Suprapubic skin (tissue), 4 donors: ENCODE results near the gene STARD13. TPM values are rescaled to one million over a fixed set of nuclear protein-coding genes. Genes with fewer than 3 reads are reported as not detected.

Experiments used
- DNase-seq, 2 donors: peaks; one replicate each; pipeline ENCODE4 v3.0.0-alpha.2; 2019; ENCODE audit warnings: low spot score in 2 of 2
- H3K27ac ChIP-seq: fragments of 200-600 bp; sonication (generic); one replicate; pipeline ENCODE4 v1.5.1; 2019
- H3K27me3 ChIP-seq: fragments of 200-600 bp; sonication (generic); one replicate; pipeline ENCODE4 v1.5.1; 2019
- H3K36me3 ChIP-seq: fragments of 200-600 bp; sonication (generic); one replicate; pipeline ENCODE4 v1.5.1; 2019
- H3K4me1 ChIP-seq: fragments of 200-600 bp; sonication (generic); one replicate; pipeline ENCODE4 v1.5.1; 2019
- H3K4me3 ChIP-seq: fragments of 200-600 bp; sonication (generic); one replicate; pipeline ENCODE4 v1.5.1; 2019; ENCODE audit warnings: mild to moderate bottlenecking
- H3K9me3 ChIP-seq: fragments of 200-600 bp; sonication (generic); one replicate; pipeline ENCODE4 v1.5.1; 2019
- CTCF ChIP-seq, 2 donors: fragments of 200-600 bp in 1 of 2; fragments of 450-650 bp in 1 of 2; sonication (generic) in 1 of 2; IDR thresholded peaks; one replicate each; pipeline ENCODE4 v1.5.1; 2016 to 2019; ENCODE audit warnings: antibody characterized with exemption in 2 of 2, mild to moderate bottlenecking in 1 of 2, moderate library complexity in 1 of 2
- EP300 ChIP-seq: sonication (generic); formaldehyde crosslinking; IDR thresholded peaks from one replicate; pipeline ENCODE4 v1.6.1; 2017; ENCODE audit warnings: antibody characterized with exemption
- POLR2A ChIP-seq, 2 donors: fragments of 450-650 bp; IDR thresholded peaks; one replicate each; pipeline ENCODE4 v1.6.1; 2017; ENCODE audit warnings: antibody characterized with exemption in 2 of 2, mild to moderate bottlenecking in 2 of 2, moderate library complexity in 2 of 2
- POLR2AphosphoS5 ChIP-seq, 3 donors: sonication (generic); formaldehyde crosslinking; IDR thresholded peaks; one replicate each; pipeline ENCODE4 v1.6.1; 2017; ENCODE audit warnings: antibody characterized with exemption in 3 of 3
- WGBS: methylation state at CpG from one replicate; pipeline ENCODE4 v1.1.5; 2018; 5-methylcytosine and 5-hydroxymethylcytosine counted together
- total RNA-seq, 4 donors: library from RNA; depleted of rRNA; stranded (reverse); fragments of >200 nt; gene quantifications; one replicate each; pipeline ENCODE4 v1.1.0, GENCODE V29; 2016

Gene STARD13
- total RNA-seq, 4 donors from 2014 or later = 7.9 to 31.4 (median 15.9) TPM

GRCh38 chr13:33081666-33082065 is 203.9 kb downstream of the STARD13 start:
- H3K27ac ChIP-seq = no peak overlapping the region
- no peak for TF ChIP-seq POLR2AphosphoS5 (IDR thresholded peaks at IDR 0.05)
- no peak for TF ChIP-seq EP300
- no peak for TF ChIP-seq POLR2A (IDR thresholded peaks at IDR 0.05)
- TF ChIP-seq CTCF (IDR thresholded peaks at IDR 0.05) = no peak
- no peaks in the 10 kb centered on the region for H3K4me1 ChIP-seq
- no peak for DNase-seq
- H3K4me3 ChIP-seq = no peak overlapping the region
- 64% methylated on average over 1 of the region's 1 CpG for WGBS
- H3K9me3 ChIP-seq = no peaks in the 10 kb centered on the region
- no peaks in the 10 kb centered on the region for H3K27me3 ChIP-seq
- H3K36me3 ChIP-seq = no peaks in the 10 kb centered on the region

- 46% methylated on average over 5 of the region's 5 CpGs for WGBS
- no peak overlapping the region for H3K27ac ChIP-seq
These were observed 204.5 kb downstream of the STARD13 start for GRCh38 chr13:33080972-33081590.

GRCh38 chr13:33079960-33080359 is 205.6 kb downstream of the STARD13 start:
- DNase-seq = no peak
- no peaks in the 10 kb centered on the region for H3K27me3 ChIP-seq
- 74% methylated on average over 2 of the region's 2 CpGs for WGBS
- no peak overlapping the region for H3K4me3 ChIP-seq
- no peaks in the 10 kb centered on the region for H3K4me1 ChIP-seq
- no peak overlapping the region for H3K27ac ChIP-seq
- H3K36me3 ChIP-seq = no peaks in the 10 kb centered on the region
- TF ChIP-seq EP300 (no peak), POLR2AphosphoS5 (IDR thresholded peaks at IDR 0.05) (no peak), POLR2A (IDR thresholded peaks at IDR 0.05) (no peak), CTCF (IDR thresholded peaks at IDR 0.05) (no peak)
- no peaks in the 10 kb centered on the region for H3K9me3 ChIP-seq

More at GRCh38 chr13:33080972-33081590, 204.5 kb downstream of the STARD13 start:
- Histone ChIP-seq H3K36me3 (no peaks in the 10 kb centered on the region), H3K4me3 (no peak overlapping the region), H3K9me3 (no peaks in the 10 kb centered on the region), H3K4me1 (no peaks in the 10 kb centered on the region), H3K27me3 (no peaks in the 10 kb centered on the region)
- no peak for TF ChIP-seq CTCF (IDR thresholded peaks at IDR 0.05)
- TF ChIP-seq EP300 = no peak
- TF ChIP-seq POLR2A (IDR thresholded peaks at IDR 0.05) = no peak
- TF ChIP-seq POLR2AphosphoS5 (IDR thresholded peaks at IDR 0.05) = no peak
- DNase-seq = no peak

GRCh38 chr13:33078263-33078662 is 207.3 kb downstream of the STARD13 start:
- H3K9me3 ChIP-seq = no peaks in the 10 kb centered on the region
- no peaks in the 10 kb centered on the region for H3K36me3 ChIP-seq
- no peak overlapping the region for H3K4me3 ChIP-seq
- H3K27me3 ChIP-seq = no peaks in the 10 kb centered on the region
- no peak for DNase-seq
- no peak overlapping the region for H3K27ac ChIP-seq
- no peak for TF ChIP-seq POLR2A (IDR thresholded peaks at IDR 0.05)
- TF ChIP-seq EP300 = no peak
- TF ChIP-seq CTCF (IDR thresholded peaks at IDR 0.05) = no peak
- no peak for TF ChIP-seq POLR2AphosphoS5 (IDR thresholded peaks at IDR 0.05)
- no peaks in the 10 kb centered on the region for H3K4me1 ChIP-seq
- 90% methylated on average over 3 of the region's 3 CpGs for WGBS

- Histone ChIP-seq H3K9me3 (no peaks in the 10 kb centered on the region), H3K27me3 (no peaks in the 10 kb centered on the region), H3K4me3 (no peak overlapping the region), H3K36me3 (no peaks in the 10 kb centered on the region), H3K27ac (no peak overlapping the region), H3K4me1 (no peaks in the 10 kb centered on the region)
- TF ChIP-seq EP300 (no peak), POLR2A (IDR thresholded peaks at IDR 0.05) (no peak), POLR2AphosphoS5 (IDR thresholded peaks at IDR 0.05) (no peak), CTCF (IDR thresholded peaks at IDR 0.05) (no peak)
- WGBS = 84% methylated on average over 10 of the region's 10 CpGs
- no peak for DNase-seq
These were observed 209.3 kb downstream of the STARD13 start for GRCh38 chr13:33076001-33076992.
